ENCODE measurements around the gene SULT1C4.

DNA sequence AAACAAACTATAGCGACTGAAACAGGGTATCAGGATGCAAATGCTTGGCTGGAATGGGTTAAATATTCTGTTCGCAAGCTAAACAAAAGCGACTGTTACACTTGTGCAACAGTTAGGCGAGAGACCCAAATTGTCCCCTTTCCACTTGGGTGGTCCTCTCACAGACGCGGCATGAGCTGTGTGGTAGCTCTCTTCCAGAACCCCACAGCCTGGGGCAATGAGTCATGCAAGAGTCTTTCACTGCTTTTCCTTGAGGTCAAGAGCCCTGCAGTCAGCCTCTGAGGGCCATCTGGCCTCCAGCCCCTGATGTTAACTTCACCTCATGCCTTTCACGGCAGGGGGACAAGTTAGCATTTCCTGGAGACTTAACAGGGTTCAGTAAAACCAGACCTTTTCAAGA is 25.7 kb downstream of the SULT1C4 start:
- TF ChIP-seq, protein P1, sequence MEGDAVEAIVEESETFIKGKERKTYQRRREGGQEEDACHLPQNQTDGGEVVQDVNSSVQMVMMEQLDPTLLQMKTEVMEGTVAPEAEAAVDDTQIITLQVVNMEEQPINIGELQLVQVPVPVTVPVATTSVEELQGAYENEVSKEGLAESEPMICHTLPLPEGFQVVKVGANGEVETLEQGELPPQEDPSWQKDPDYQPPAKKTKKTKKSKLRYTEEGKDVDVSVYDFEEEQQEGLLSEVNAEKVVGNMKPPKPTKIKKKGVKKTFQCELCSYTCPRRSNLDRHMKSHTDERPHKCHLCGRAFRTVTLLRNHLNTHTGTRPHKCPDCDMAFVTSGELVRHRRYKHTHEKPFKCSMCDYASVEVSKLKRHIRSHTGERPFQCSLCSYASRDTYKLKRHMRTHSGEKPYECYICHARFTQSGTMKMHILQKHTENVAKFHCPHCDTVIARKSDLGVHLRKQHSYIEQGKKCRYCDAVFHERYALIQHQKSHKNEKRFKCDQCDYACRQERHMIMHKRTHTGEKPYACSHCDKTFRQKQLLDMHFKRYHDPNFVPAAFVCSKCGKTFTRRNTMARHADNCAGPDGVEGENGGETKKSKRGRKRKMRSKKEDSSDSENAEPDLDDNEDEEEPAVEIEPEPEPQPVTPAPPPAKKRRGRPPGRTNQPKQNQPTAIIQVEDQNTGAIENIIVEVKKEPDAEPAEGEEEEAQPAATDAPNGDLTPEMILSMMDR (IDR thresholded peaks at IDR 0.05; ENCODE audit: low read depth, low read length) = no peak
- TF ChIP-seq POLR2A (IDR thresholded peaks at IDR 0.05; ENCODE audit: extremely low read depth, insufficient read length) = no peak
